ENCODE measurements around the gene ETV7.
"Not testable (repeated sequence)": the region's sequence is repeated elsewhere in the genome, so short reads cannot be mapped to it uniquely, and the experiment has no call there.

Gene ETV7

GRCh38 chr6:36362551-36363370 lies 24.7 kb downstream of the ETV7 start:
- DNase-seq = no peak

GRCh38 chr6:36361071-36361470 lies 26.4 kb downstream of the ETV7 start:
- no peak for DNase-seq

- DNase-seq = peak; percentile 66
Observed at GRCh38 chr6:36360241-36361054, 27.0 kb downstream of the ETV7 start.

- DNase-seq = no peak
Observed at GRCh38 chr6:36358226-36358915, 29.1 kb downstream of the ETV7 start.

- DNase-seq = no peak
Observed at GRCh38 chr6:36357872-36358225, 29.6 kb downstream of the ETV7 start.

DNA sequence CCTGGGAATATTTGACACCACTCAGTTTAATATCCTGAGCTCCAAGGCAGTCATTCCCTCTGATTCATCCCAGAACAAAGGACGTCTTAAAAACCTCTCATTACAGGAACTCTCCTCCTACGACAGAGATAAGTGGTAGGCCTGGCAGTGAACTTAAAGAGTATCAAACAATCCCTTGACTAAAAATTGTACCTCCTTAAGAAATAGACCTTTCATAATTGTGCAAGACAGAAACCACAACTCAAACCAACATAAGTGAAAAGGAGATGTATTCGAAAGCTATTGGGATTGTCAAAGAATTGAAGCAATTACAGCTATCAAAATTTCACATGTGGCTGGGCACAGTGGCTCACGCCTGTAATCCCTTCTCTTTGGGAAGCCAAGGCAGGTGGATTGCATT lies 31.6 kb downstream of the ETV7 start:
- no peak for DNase-seq

- DNase-seq = no peak
Observed at GRCh38 chr6:36353411-36353915, 34.0 kb downstream of the ETV7 start.

GRCh38 chr6:36352477-36353157 lies 34.9 kb downstream of the ETV7 start:
- DNase-seq = no peak

DNA sequence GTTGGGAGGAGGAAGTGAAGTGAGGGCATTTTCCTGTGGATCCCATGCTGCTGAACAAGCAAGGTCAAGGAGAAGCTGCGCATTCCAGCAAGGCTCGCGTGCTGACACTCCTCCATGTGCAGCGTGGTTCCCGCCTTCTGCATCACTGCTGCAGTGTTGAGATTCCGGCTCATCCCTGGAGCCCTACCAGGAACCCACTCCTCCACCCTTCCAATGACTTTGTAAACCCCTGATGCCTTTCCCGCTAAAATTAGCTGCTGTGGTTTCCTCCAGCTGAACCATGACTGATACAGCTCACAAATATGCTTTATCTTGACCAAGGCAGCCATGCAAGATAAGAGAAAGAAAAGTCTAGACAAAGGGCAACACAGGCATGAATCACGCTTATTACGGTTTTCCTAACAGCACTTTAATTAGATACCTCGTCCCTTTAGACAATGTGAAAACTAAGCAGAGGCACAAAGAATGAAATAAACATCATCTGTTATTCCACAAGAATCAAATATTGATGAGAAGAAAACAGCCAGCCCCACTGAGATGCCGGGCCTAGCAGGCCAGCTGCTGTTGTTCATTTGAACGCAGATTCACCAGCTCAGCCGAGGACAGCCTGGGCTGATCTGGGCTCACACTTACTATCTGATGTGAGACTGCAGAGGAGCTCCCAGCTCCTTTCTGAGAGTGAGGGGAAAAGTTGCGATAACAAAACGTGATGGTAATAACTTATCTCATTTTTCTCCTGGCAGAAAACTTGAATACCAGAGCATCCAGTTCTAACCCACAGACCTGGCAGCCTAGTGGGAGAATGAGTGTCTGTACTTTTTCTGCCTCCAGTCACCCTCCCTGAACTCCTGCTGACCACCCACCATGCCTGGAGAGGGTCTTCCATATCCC lies 36.5 kb downstream of the ETV7 start:
- no peak for DNase-seq

GRCh38 chr6:36350082-36350481 lies 37.4 kb downstream of the ETV7 start:
- no peak for DNase-seq

DNA sequence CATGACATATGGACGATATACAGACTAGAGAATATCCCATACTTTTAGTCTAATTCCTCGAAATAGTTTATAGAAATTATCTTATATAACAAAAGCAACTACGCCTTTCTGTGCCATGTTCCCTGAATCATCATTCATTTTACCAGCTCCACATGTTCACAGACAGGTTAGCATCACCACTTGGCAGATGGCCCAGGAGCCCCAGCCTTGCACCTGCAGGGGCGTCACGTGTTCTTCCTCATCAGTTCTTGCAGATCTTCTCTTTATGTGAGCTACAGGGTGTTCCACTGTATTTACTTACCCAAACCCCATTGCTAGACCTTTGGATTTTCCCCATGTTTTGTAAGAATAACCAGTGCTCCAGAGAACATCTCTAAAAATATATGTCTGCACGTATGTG lies 38.2 kb downstream of the ETV7 start:
- DNase-seq = no peak

DNA sequence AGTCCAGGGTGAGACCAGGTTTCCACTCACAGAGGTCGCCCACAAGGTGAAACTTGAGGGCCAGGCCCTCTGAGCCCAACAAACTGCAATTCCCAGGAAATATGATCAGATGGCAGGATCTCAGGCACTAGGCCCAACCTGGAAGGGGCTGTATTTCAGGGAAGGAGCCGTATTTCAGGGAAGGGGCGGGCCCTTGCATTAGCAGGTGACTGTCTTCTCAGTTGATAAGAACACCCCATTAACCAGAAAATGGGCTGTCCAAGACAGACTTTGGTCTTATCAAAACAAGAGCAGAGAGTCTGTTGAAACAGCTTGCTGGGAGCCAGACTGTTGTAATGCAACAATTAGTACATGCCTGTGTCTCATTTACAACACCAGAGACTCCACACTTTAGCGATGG lies 39.8 kb downstream of the ETV7 start:
- no peak for DNase-seq

DNA sequence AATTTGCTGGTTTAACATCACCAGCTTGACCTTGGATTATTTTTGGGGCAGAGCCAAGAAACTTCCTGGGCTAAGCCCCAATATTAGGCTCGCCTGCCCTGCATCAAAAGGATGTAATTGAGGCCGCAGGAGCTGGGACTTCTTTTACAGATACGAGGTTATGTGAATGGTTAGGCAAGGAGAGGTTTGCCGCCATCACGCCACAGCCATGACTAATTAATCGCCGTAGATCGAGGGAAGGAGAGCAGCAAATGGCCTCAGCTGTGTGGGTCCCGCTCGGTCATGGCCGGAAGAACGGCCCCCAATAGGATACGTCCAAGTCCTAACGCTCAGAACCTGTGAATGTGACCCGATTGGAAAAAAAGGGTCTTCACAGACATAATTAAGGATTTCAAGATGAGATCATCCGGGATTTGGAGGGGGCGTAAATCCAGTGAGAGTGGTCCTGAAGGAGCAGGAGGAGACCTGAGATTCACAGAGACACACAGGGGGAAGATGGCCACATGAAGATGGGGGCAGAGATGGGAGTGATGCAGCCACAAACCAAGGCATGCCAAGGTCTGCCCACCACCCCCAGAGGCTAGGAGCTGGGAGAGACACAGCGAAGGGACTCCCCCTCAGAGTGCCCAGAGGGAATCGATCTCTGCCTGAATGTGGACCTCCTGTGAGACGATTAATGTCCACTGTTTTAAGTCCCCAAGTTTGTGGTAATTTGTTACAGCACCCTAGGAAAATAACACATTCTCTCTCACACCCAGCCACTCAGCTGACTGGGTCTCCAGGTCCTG lies 40.8 kb downstream of the ETV7 start:
- no peak for DNase-seq

DNA sequence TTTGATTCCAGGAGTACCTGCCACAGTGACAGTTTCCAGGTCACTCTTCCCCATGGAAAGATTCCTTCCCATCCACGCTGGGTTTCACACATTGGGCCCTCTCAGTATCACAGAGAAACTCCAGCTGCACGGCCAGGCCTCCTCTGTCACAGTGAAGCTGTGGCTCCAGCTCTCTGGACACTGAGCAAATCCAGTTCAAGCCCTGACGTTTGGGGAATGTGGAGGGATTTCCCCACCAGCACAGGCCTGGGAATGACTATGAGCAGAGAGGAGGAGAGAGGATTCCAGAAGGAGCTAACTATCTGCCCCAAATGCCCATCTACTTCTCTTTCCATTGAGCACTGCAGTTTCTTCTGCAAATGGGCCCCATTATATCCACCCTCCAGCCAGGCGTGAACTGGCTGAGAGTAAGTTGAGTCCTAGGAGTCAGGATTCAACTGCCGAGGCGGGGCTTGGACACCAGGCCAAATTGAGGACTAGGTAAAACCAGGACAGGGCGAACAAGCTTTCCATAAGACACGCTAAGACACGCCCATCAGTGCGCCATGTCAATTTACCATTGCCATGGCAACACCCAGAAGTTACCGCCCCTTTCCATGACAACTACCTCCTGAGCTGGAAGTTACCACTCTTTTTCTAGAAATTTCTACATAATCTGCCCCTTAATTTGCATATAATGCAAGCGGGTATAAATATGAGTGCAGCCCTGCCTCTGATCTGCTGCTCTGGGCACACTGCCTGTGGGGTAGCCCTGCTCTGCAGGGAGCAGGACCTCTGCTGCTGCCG lies 41.6 kb downstream of the ETV7 start:
- DNase-seq = no peak

DNA sequence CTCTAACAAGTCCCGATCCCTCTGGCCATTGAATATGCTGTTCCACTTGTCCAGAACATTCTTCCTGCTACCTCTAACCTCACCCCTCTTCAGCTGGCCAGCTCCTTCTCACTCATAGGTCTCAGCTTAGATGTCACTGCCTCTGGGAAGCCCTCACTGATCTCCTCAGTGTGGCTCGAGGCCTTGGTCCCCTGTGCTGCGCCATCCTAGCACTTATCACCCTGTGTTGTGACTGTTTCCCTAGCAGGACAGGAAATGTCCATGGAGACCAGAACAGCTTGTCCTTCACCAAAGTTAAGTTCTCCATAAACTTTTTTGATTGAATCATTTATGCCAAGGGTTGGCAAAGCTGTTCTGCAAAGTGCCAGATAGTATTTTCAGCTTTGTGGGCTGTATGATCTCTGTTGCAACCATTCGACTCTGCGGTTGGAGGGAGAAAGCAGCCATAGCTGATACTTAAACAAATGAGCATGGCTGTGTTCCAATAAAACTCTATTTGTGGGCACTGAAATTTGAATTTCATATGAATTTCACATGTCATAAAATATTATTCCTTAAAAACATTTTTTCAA lies 44.3 kb downstream of the ETV7 start:
- DNase-seq = no peak

DNA sequence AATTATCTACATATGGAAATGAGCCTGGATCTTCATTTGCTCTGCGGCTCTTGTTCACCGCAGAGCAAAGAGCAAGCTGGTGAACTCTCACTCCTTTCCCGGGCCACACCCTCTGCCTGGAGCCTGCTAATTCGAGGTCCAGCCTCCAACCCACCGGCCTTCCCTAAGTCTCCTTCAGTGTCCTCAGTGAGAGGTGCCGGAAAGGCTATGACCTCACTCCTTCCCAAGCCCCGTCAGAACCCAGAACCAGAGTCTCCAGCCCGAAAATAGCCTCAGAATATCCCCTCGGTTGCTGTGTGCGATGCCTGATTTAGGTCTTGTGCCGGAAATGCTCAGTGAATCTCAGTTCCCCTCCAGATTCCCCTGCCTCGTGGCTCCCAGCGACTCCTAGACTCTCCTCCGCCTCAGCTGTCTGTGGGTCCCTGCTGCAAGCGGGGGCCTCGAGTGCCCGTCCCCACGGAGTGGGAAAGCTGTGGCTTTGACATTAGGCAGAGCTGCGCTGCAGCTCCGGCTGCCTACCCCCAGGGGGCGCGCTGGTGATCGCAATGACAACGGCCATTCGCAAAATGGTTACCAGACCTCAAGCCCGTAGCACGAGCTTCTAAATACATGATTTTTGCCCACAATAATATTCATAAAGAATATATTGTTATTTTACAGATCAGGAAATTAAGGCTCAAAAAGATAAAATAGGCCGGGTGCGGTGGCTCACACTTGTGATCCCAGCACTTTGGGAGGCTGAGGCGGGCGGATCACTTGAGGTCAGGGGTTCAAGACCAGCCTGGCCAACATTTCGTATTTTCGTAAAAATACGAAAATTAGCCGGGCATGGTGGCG lies 46.6 kb downstream of the ETV7 start:
- DNase-seq = peak; percentile 80

DNA sequence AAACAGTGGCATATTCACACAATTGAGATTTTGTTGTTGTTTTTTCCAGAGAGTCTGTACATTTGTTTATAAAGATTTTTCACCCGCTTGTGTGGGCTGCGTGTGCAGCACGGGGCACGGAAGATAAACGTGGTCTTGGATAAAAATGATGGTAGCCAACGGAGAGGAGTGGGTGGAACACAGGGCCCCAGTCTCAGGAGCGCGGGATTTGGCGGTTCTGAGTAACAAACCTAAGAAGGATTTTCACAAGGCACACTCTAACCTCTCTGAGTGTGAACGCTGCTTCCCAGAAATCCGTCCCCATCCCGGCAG lies 47.2 kb downstream of the ETV7 start:
- no peak for DNase-seq

- DNase-seq = no peak
Observed at GRCh38 chr6:36339146-36339545, 48.3 kb downstream of the ETV7 start.

DNA sequence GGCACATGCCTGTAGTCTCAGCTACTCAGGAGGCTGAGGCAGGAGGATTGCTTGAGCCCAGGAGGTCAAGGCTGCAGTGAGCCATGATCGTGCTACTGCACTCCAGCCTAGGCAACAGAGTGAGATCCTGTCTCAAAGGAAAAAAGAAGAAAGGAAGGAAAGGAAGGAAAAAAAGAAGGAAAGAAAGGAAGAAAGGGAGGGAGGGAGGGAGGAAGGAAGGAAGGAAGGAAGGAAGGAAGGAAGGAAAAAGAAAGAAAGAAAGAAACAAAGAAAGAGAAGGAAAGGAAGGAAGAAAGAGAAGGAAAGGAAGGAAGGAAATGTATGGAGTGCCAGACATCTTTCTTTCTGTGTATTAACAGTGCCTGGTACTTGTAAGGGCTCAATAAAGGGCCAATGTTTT lies 49.2 kb downstream of the ETV7 start:
- DNase-seq = not testable (repeated sequence)

All from activated CD4-positive, CD25-positive, alpha-beta regulatory T cell treated with anti-CD3 and anti-CD28 coated beads, Interleukin-2, amount 50 U/mL, for 72 hours (primary cell).